HEK293T (cell line): Measurements from ENCODE around the gene ADGRG4.
"Not testable (repeated sequence)": the region's sequence is repeated elsewhere in the genome, so short reads cannot be mapped to it uniquely, and the experiment has no call there.

Experiments used
- CTCF ChIA-PET: fragments of 350-600 bp; formaldehyde crosslinking; extraction: SDS; loops from one replicate; lab custom pipeline; 2021; ENCODE audit warnings: antibody characterized with exemption, inconsistent platforms; lab: Yijun Ruan, JAX
- POLR2A ChIA-PET: fragments of 350-600 bp; formaldehyde crosslinking; extraction: SDS; loops from one replicate; lab custom pipeline; 2020; ENCODE audit warnings: antibody characterized with exemption, inconsistent platforms; lab: Yijun Ruan, JAX
- DNase-seq: peaks from one replicate; pipeline ENCODE4 v3.0.0; 2012; ENCODE audit warnings: mixed read lengths; ENCODE audit errors: extremely low spot score
- ARNT ChIP-seq: fragments of 450-650 bp; IDR thresholded peaks from 2 replicates; pipeline ENCODE4 v1.6.1; 2017; ENCODE audit warnings: mild to moderate bottlenecking
- BHLHE40 ChIP-seq: fragments of 450-650 bp; IDR thresholded peaks from 2 replicates; pipeline ENCODE4 v1.6.1; 2016; ENCODE audit warnings: mild to moderate bottlenecking, moderate library complexity, borderline replicate concordance
- CTBP1 ChIP-seq: fragments of 450-650 bp; IDR thresholded peaks from 2 replicates; pipeline ENCODE4 v1.6.1; 2016; ENCODE audit warnings: borderline replicate concordance
- ELF4 ChIP-seq: fragments of 450-650 bp; IDR thresholded peaks from 2 replicates; pipeline ENCODE4 v1.6.1; 2017; ENCODE audit warnings: antibody characterized with exemption
- FOXA1 ChIP-seq: fragments of 450-650 bp; IDR thresholded peaks from 2 replicates; pipeline ENCODE4 v1.6.1; 2016; ENCODE audit warnings: mild to moderate bottlenecking
- FOXK2 ChIP-seq: fragments of 450-650 bp; IDR thresholded peaks from 2 replicates; pipeline ENCODE4 v1.6.1; 2016; ENCODE audit warnings: mild to moderate bottlenecking
- FOXM1 ChIP-seq: fragments of 450-650 bp; IDR thresholded peaks from 2 replicates; pipeline ENCODE4 v1.6.1; 2017; ENCODE audit warnings: mild to moderate bottlenecking, borderline replicate concordance
- HDGF ChIP-seq: fragments of 450-650 bp; IDR thresholded peaks from 2 replicates; pipeline ENCODE4 v1.6.1; 2017; ENCODE audit warnings: antibody characterized with exemption, borderline replicate concordance
- L3MBTL2 ChIP-seq: fragments of 450-650 bp; conservative IDR thresholded peaks from 2 replicates; pipeline ENCODE4 v1.6.1; 2016; ENCODE audit warnings: mild to moderate bottlenecking
- LEF1 ChIP-seq: fragments of 450-650 bp; IDR thresholded peaks from 2 replicates; pipeline ENCODE4 v1.6.1; 2017; ENCODE audit warnings: mild to moderate bottlenecking, borderline replicate concordance
- NFRKB ChIP-seq: fragments of 450-650 bp; IDR thresholded peaks from 2 replicates; pipeline ENCODE4 v1.6.1; 2016; ENCODE audit warnings: mild to moderate bottlenecking, moderate library complexity
- PKNOX1 ChIP-seq: fragments of 450-650 bp; IDR thresholded peaks from 2 replicates; pipeline ENCODE4 v1.6.1; 2016
- SP1 ChIP-seq: fragments of 450-650 bp; IDR thresholded peaks from 2 replicates; pipeline ENCODE4 v1.6.1; 2017
- SUZ12 ChIP-seq: fragments of 450-650 bp; IDR thresholded peaks from 2 replicates; pipeline ENCODE4 v1.6.1; 2016; ENCODE audit warnings: mild to moderate bottlenecking
- TARDBP ChIP-seq: fragments of 450-650 bp; IDR thresholded peaks from 2 replicates; pipeline ENCODE4 v1.6.1; 2016
- ZNF384 ChIP-seq: fragments of 450-650 bp; IDR thresholded peaks from 2 replicates; pipeline ENCODE4 v1.6.1; 2016

ADGRG4 gene

GRCh38 chrX:136300721-136301120, at the start of gene ADGRG4:
ADGRG4 (plus strand) TSS chrX:136300963; CDS start chrX:136308778, 7,815 bp downstream.
- DNase-seq, CTCF ChIA-PET, POLR2A ChIA-PET: not testable (repeated sequence)

GRCh38 chrX:136251041-136251991, 49.4 kb upstream of the ADGRG4 start, which contains the start of gene MAP7D3:
MAP7D3 (minus strand) TSS chrX:136251400; CDS start chrX:136251358, 42 bp downstream.
- TF ChIP-seq SP1, result no peak
- TF ChIP-seq PKNOX1, result no peak
- no peak for TF ChIP-seq BHLHE40
- TF ChIP-seq HDGF, result no peak
- peak; percentile 47 for TF ChIP-seq L3MBTL2
- ChIA-PET POLR2A (no interaction called here), CTCF (no interaction called here)
- DNase-seq, result peak; percentile 90

- POLR2A ChIA-PET, result no interaction called here
- no peak for DNase-seq
- CTCF ChIA-PET, result interaction anchor here (1.0 to 3.0 kb wide), 4 partner anchors 13 to 439 kb away, joined by 3 to 14 read pairs (median 4); no protein-coding TSS in a partner anchor
- TF ChIP-seq FOXK2 (no peak), SP1 (no peak), CTBP1 (no peak), L3MBTL2 (no peak), ELF4 (no peak)
These were observed 45.2 kb upstream of the ADGRG4 start for GRCh38 chrX:136255541-136255940.

GRCh38 chrX:136256026-136256425, 44.7 kb upstream of the ADGRG4 start:
- ChIA-PET POLR2A (no interaction called here), CTCF (interaction anchor here (0.6 to 3.0 kb wide), 5 partner anchors 12 to 439 kb away, joined by 3 to 14 read pairs (median 3); no protein-coding TSS in a partner anchor)
- TF ChIP-seq ARNT, result no peak
- TF ChIP-seq FOXK2, result no peak
- TF ChIP-seq NFRKB, result no peak
- TF ChIP-seq SUZ12, result no peak
- no peak for DNase-seq

- ChIA-PET POLR2A (no interaction called here), CTCF (interaction anchor here (0.9 kb wide), 1 partner anchor 9 kb away, joined by 4 read pairs; no protein-coding TSS in a partner anchor)
- no peak for DNase-seq
- TF ChIP-seq PKNOX1, result no peak
- no peak for TF ChIP-seq ARNT
- TF ChIP-seq FOXM1, result no peak
- no peak for TF ChIP-seq FOXK2
- no peak for TF ChIP-seq TARDBP
- TF ChIP-seq ELF4, result no peak
- no peak for TF ChIP-seq BHLHE40
- TF ChIP-seq NFRKB, result no peak
- no peak for TF ChIP-seq SUZ12
- TF ChIP-seq HDGF, result no peak
- TF ChIP-seq CTBP1, result no peak
- TF ChIP-seq L3MBTL2, result no peak
- TF ChIP-seq LEF1, result no peak
- TF ChIP-seq SP1, result no peak
- TF ChIP-seq ZNF384, result no peak
- no peak for TF ChIP-seq FOXA1
These were observed 41.8 kb upstream of the ADGRG4 start for GRCh38 chrX:136258951-136259350.

GRCh38 chrX:136259543-136259942, 41.2 kb upstream of the ADGRG4 start:
- DNase-seq, result no peak
- ChIA-PET CTCF (interaction anchor here (0.9 kb wide), 1 partner anchor 8 kb away, joined by 4 read pairs; no protein-coding TSS in a partner anchor), POLR2A (interaction anchor here (0.7 kb wide), 1 partner anchor 12 kb away, joined by 3 read pairs; no protein-coding TSS in a partner anchor)
- TF ChIP-seq BHLHE40 (no peak), SUZ12 (no peak), ELF4 (no peak)

GRCh38 chrX:136260776-136261175, 40.0 kb upstream of the ADGRG4 start:
- no peak for DNase-seq
- CTCF ChIA-PET, result no interaction called here
- TF ChIP-seq BHLHE40 (no peak), SUZ12 (no peak)
- POLR2A ChIA-PET, result no interaction called here

GRCh38 chrX:136261321-136261720, 39.4 kb upstream of the ADGRG4 start:
- POLR2A ChIA-PET, result no interaction called here
- CTCF ChIA-PET, result no interaction called here
- TF ChIP-seq FOXA1 (no peak), L3MBTL2 (no peak)
- DNase-seq, result no peak
